Fibroblast of lung (primary cell): ENCODE measurements around the gene RACGAP1.

Experiments
- CTCF ChIP-seq, 2 donors: IDR thresholded peaks in 1 of 2; conservative IDR thresholded peaks in 1 of 2; 1 replicate in 1 of 2; 2 replicates in 1 of 2; pipeline ENCODE4 v1.5.1; 2011 to 2012; ENCODE audit warnings: low read length in 2 of 2, control low read depth in 1 of 2, inconsistent platforms in 1 of 2, low read depth in 1 of 2, mild to moderate bottlenecking in 1 of 2
- EZH2 ChIP-seq: IDR thresholded peaks from 2 replicates; pipeline ENCODE4 v1.5.1; 2012; ENCODE audit warnings: low read length, control low read depth, mild to moderate bottlenecking; ENCODE audit errors: missing control alignments

GRCh38 chr12:49953961-49954846 lies 71.1 kb downstream of the RACGAP1 start:
- TF ChIP-seq CTCF (conservative IDR thresholded peaks at IDR 0.05 in 1 of 2, IDR thresholded peaks at IDR 0.05 in 1 of 2; ENCODE audit: low read depth in 1 of 2, low read length in 2 of 2) (no peak), EZH2 (no peak)
